ENCODE results near the gene TXNRD1.

The TXNRD1 gene

DNA sequence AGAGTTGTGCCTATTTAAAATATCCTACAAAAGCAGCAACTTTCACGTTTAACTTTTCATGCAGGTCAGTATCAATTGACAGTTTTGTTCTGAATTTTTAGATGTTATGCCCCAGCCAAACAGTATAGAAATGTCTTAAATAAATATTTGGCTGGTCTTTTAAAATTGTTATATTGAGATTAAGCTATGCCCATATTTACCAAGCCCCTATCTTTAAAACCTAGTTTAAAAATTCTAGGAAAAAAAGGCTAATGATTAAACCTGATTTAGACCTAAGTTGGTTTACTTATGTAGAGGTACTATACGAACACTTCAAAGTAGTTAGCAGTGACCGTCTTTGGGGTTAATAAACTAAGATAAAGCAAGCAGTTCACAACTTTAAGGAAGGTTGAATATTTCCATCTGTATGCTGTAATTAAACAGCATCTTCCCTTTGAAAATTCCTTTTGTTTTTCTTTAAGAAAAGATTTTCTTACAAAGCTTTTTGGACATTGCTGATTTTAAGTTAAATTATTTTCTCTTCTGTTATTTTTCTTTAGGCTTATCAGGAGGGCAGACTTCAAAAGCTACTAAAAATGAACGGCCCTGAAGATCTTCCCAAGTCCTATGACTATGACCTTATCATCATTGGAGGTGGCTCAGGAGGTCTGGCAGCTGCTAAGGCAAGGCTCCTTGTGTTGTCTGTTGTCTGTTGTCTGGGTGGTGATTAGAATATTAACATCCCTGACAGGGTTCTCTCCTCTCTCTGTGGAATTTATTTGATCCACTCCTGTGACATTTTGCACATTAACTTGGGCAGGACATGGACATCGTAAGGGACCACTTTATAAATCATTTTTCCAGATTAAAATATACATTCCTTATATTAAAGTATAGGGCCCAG, 95.4 kb downstream of the TXNRD1 start:
- no peak overlapping the region for H3K27ac ChIP-seq
- TF ChIP-seq, protein P1, sequence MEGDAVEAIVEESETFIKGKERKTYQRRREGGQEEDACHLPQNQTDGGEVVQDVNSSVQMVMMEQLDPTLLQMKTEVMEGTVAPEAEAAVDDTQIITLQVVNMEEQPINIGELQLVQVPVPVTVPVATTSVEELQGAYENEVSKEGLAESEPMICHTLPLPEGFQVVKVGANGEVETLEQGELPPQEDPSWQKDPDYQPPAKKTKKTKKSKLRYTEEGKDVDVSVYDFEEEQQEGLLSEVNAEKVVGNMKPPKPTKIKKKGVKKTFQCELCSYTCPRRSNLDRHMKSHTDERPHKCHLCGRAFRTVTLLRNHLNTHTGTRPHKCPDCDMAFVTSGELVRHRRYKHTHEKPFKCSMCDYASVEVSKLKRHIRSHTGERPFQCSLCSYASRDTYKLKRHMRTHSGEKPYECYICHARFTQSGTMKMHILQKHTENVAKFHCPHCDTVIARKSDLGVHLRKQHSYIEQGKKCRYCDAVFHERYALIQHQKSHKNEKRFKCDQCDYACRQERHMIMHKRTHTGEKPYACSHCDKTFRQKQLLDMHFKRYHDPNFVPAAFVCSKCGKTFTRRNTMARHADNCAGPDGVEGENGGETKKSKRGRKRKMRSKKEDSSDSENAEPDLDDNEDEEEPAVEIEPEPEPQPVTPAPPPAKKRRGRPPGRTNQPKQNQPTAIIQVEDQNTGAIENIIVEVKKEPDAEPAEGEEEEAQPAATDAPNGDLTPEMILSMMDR (conservative IDR thresholded peaks at IDR 0.05): no peak

DNA sequence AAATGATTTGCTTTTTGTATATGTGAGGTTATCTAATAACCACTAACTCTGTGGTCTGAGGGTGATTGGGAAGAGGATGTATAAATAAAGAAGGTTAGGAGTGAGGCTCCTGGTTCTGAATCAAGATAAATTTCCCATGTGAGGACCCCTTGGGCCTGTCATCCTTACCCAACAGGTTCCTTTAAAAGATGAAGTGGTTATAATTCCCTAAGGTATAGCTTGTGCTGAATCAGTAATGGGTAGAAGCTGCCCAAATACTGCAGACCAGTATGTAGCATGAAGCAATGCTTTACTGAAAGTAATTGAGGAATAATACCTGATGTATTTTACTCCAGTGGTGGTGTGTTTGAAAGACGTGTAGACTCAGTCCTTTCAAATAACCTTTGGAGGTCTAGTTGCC, 96.6 kb downstream of the TXNRD1 start:
- TF ChIP-seq, protein P1 (conservative IDR thresholded peaks at IDR 0.05): no peak
- no peak overlapping the region for H3K27ac ChIP-seq

DNA sequence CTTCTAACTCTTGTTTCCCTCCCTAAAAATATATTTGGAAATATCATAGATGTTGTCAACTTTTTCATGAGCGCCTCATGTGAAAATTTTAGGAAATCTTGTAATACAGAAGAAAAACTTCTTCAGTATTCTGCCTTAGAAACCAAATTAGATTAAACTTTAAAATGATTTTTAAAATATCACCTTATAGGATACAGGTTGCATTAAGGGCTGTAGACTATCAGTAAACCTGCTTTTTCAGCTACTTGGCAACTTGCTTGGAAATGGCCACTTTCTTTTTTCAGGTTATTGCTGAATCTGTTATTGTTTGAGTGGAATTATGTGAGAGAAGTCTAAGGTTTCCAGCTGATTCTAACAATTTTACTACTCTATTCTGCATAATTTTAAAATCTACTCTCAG, 97.1 kb downstream of the TXNRD1 start:
- TF ChIP-seq, protein P1 (conservative IDR thresholded peaks at IDR 0.05): no peak
- H3K27ac ChIP-seq: no peak overlapping the region

DNA sequence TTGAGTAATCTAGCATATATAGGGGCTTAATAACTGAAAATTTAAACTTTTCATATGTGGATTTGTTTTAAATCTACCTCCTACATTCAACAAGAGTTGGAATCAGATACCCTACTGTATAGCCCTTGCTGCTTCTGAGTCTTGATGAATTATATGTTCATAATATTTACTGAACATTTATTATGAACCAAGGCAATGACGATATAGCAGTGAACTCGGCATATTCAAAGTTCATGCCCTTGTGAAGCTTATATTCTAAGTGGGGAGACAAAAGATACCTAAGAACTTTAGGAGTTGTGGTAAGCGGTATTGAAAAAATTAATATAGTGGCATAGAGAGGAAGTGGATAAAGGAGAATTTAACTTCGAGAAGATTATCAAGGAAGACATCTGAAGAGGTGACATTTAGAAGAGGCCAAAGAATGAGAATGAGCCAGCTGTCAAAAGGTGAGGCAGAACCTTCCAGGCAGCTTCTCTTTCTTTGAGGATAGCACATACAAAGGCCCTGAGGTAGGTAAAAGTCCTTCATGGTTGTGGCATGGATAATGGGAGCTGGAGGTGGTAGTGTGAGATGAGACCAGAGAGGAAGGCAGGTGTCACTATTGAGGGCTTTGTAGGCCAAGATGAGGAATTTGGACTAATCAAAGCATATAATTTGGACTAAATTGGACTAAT, 98.1 kb downstream of the TXNRD1 start:
- TF ChIP-seq, protein P1 (conservative IDR thresholded peaks at IDR 0.05): no peak
- H3K27ac ChIP-seq: no peak overlapping the region

DNA sequence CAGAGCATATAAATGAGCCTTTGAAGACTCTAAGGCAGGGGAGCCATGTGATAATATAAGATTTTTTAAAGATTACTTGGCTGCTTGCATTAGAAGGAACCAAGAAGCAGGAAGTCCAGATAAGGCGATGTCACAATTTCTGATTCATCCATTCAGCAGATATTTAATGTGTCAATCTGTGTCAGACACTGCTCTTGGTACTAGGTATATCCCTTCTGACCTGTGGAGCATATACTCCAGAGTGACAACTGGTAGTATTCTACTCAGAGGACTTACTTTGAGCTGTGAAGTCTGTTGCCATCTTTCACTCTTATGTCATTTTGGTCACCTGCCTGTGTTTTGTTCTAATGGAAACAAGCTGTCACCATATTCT, 98.6 kb downstream of the TXNRD1 start:
- H3K27ac ChIP-seq: no peak overlapping the region
- TF ChIP-seq, protein P1 (conservative IDR thresholded peaks at IDR 0.05): no peak

DNA sequence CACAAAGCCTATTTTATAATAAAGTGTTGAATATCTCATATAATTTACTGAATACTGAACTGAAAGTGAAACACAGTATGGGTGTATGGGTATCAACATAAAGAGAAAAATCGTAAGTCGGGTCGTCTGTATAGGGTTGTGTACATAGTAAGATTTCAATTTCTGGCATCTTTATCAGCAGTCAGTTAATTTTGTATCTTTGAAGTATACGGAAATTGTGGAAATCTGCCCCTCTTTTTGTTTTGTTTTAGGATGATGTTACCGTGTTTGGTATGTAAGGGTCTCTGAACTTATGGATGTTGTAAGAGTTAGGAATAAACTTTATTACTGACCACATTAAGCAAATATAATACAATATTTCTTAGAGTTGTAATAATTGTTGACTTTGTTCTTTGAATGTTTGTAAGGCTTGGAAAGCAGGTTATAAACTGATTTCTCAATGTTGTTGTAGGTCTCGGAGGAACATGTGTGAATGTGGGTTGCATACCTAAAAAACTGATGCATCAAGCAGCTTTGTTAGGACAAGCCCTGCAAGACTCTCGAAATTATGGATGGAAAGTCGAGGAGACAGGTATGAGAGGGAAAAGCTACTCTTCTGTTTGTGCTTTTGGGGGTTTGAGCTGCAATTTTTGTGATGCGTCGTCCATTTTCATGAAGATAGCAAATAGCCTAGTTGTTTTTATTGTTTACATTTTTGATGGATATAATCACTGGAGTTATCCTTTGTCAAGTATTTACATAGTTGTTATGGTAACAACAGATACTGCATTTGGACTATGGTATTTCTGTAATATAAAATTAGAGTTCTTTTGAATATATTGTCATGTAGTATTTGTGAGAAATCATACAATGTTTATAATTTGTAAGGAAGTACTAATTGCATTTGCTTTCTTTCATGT, 100.0 kb downstream of the TXNRD1 start:
- TF ChIP-seq, protein P1 (conservative IDR thresholded peaks at IDR 0.05): no peak
- no peak overlapping the region for H3K27ac ChIP-seq

DNA sequence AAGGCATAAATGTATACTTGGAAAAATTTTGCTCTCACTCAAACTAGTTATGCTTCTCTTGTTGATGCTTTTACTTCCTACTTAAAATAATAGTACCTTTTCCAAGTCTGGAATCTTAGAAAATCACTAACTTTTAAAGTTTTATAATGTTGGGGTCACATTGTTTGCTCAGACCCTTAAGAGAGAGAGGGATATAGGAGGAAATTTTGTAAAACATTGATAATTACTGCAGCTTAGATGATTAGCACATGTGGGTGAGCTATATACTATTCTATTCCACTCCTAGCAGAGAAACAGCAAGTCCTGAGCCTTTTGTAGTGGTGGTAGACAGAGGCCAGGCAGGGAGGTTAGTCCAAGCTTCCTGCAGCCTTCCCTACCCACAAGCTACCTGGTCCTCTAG, 101.4 kb downstream of the TXNRD1 start:
- H3K27ac ChIP-seq: no peak overlapping the region
- TF ChIP-seq, protein P1 (conservative IDR thresholded peaks at IDR 0.05): no peak

Measured in VCaP (cell line).